Natural killer cell (primary cell): ENCODE data around the gene CLBA1. TPM values are rescaled to one million over a fixed set of nuclear protein-coding genes. Genes with fewer than 3 reads are reported as not detected.

Experiments
- ATAC-seq, 3 donors: fragments of 150-1000 bp in 2 of 3; fragments of 200-7000 bp in 1 of 3; cut with Tn5 transposase; 1 replicate in 1 of 3; 2 replicates in 2 of 3; pipeline ENCODE4 v1.10.0; 2021; ENCODE audit warnings: mild to moderate bottlenecking in 2 of 3, moderate library complexity in 2 of 3
- DNase-seq, 2 donors: peaks; one replicate each; pipeline versions ENCODE4 v3.0.0 to v3.0.0-alpha.2; 2013 to 2021; ENCODE audit warnings: mixed read lengths in 1 of 2
- H3K27ac ChIP-seq: one replicate; pipeline ENCODE4 v1.5.1; 2013; ENCODE audit warnings: mild to moderate bottlenecking, low read length
- H3K27me3 ChIP-seq: one replicate; pipeline ENCODE4 v1.6.1; 2013; ENCODE audit warnings: low read length; ENCODE audit not compliant: control insufficient read depth, insufficient read depth
- H3K36me3 ChIP-seq: one replicate; pipeline ENCODE4 v1.6.1; 2013; ENCODE audit warnings: low read length; ENCODE audit not compliant: control insufficient read depth, insufficient read depth
- H3K4me1 ChIP-seq: one replicate; pipeline ENCODE4 v1.6.1; 2013; ENCODE audit warnings: low read length; ENCODE audit not compliant: control insufficient read depth, insufficient read depth
- H3K4me3 ChIP-seq: one replicate; pipeline ENCODE4 v1.5.1; 2013; ENCODE audit warnings: low read length
- H3K9me3 ChIP-seq: one replicate; pipeline ENCODE4 v1.6.1; 2013; ENCODE audit warnings: low read length; ENCODE audit not compliant: control insufficient read depth, insufficient read depth
- H3K27ac Mint-ChIP-seq, 2 donors: one replicate each; pipeline ENCODE4 v1.8.0; 2022; ENCODE audit warnings: mild to moderate bottlenecking in 2 of 2, mixed read lengths in 2 of 2, moderate library complexity in 1 of 2
- H3K27me3 Mint-ChIP-seq, 2 donors: one replicate each; pipeline ENCODE4 v1.8.0; 2022; ENCODE audit warnings: low read depth in 2 of 2, mixed read lengths in 2 of 2
- H3K36me3 Mint-ChIP-seq: one replicate; pipeline ENCODE4 v1.8.0; 2022; ENCODE audit warnings: mixed read lengths
- H3K4me1 Mint-ChIP-seq, 2 donors: one replicate each; pipeline ENCODE4 v1.8.0; 2022; ENCODE audit warnings: mixed read lengths in 2 of 2
- H3K4me3 Mint-ChIP-seq: one replicate; pipeline ENCODE4 v1.8.0; 2022; ENCODE audit warnings: mild to moderate bottlenecking, moderate library complexity, mixed read lengths
- H3K9me3 Mint-ChIP-seq, 2 donors: one replicate each; pipeline ENCODE4 v1.8.0; 2022; ENCODE audit warnings: mixed read lengths in 2 of 2
- CTCF ChIP-seq: fragments of 200-600 bp; IDR thresholded peaks from one replicate; pipeline ENCODE4 v1.8.0; 2022; ENCODE audit warnings: antibody characterized with exemption
- WGBS: methylation state at CpG from one replicate; pipeline ENCODE4 v1.1.7; 2013; ENCODE audit warnings: missing lambda C conversion rate; ENCODE audit not compliant: insufficient coverage; 5-methylcytosine and 5-hydroxymethylcytosine counted together
- intact Hi-C: fragments of 100-400 bp; cut with micrococcal nuclease; formaldehyde crosslinking; loops from one replicate; pipeline ENCODE4 v1.14.2; 2022
- total RNA-seq, 4 donors: library from RNA; stranded (reverse); fragments of 120-200 nt in 1 of 4; gene quantifications; one replicate each; pipeline versions ENCODE4 v1.2.3 to v1.2.4, GENCODE V29; 2013 to 2022

Gene CLBA1
- total RNA-seq, 3 donors from 2014 or later (not counting 1 experiment from before 2014, with no cell fraction given), result 1.2 to 1.8 (median 1.3) TPM

GRCh38 chr14:105005929-105006830 lies 20.6 kb downstream of the CLBA1 start:
- WGBS, result 97% methylated on average over 20 of the region's 21 CpGs
- H3K4me3 Mint-ChIP-seq, result no peak overlapping the region
- H3K27ac Mint-ChIP-seq, result no peak overlapping the region
- no peaks in the 10 kb centered on the region for H3K4me1 Mint-ChIP-seq
- H3K27me3 ChIP-seq, result no peaks in the 10 kb centered on the region
- H3K4me3 ChIP-seq, result no peak overlapping the region
- TF ChIP-seq CTCF, result no peak
- no peaks in the 10 kb centered on the region for H3K27me3 Mint-ChIP-seq
- H3K36me3 ChIP-seq, result peaks cover 21% of the 10 kb centered on the region
- no peak for DNase-seq
- no peaks in the 10 kb centered on the region for H3K36me3 Mint-ChIP-seq
- H3K9me3 Mint-ChIP-seq, result no peaks in the 10 kb centered on the region
- H3K4me1 ChIP-seq, result no peaks in the 10 kb centered on the region
- intact Hi-C loops, result no loop called here
- no peak overlapping the region for H3K27ac ChIP-seq
- H3K9me3 ChIP-seq, result no peaks in the 10 kb centered on the region
- ATAC-seq, result no peak

DNA sequence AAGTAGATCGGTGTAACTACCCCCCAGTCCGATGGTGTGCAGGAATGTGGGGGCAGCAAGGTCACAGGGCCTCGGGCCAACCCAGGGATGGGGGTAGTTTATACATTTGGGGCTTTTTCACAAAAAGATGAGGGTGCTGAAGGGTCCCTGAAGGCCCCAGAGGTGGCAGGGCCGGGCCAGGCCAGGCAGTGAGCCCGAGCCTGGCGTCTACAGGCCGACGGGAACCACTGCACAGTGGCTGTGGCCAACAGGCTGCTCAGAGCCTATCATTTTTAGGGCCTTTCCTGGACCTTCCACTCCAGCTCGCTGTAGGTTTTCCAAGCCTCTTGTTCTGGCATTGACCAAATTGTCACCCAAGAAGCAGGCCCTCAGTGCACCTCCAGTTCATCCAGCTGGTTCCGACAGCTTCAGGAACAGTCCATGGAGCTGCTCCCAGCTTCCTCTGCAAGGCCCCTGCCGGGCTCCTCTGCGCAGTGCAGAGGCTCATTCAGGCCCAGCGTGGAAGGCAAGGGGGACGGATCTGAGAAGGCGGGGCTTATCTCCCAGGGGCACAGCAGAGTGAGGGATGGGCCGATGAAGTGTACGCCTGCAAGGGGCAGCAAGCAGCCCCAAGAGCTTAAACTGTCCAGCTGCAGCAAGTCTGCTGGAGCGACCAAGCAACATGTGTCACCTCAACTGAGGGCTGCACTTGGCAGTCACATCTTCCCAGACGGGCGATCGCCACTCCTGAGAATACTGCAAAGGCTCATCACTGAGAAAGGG lies 21.4 kb downstream of the CLBA1 start:
- no peak for TF ChIP-seq CTCF
- Histone ChIP-seq H3K36me3 (peaks cover 26% of the 10 kb centered on the region), H3K4me1 (no peaks in the 10 kb centered on the region), H3K27ac (no peak overlapping the region), H3K9me3 (no peaks in the 10 kb centered on the region), H3K4me3 (no peak overlapping the region), H3K27me3 (no peaks in the 10 kb centered on the region)
- Mint-ChIP-seq H3K4me1 (peaks cover 0 to 6% of the 10 kb centered on the region in 2 donors), H3K9me3 (no peaks in the 10 kb centered on the region), H3K27ac (no peak overlapping the region), H3K4me3 (no peak overlapping the region), H3K27me3 (no peaks in the 10 kb centered on the region), H3K36me3 (no peaks in the 10 kb centered on the region)
- no peak for ATAC-seq
- WGBS, result 96% methylated on average over 20 of the region's 21 CpGs
- intact Hi-C loops, result no loop called here
- DNase-seq, result no peak

DNA sequence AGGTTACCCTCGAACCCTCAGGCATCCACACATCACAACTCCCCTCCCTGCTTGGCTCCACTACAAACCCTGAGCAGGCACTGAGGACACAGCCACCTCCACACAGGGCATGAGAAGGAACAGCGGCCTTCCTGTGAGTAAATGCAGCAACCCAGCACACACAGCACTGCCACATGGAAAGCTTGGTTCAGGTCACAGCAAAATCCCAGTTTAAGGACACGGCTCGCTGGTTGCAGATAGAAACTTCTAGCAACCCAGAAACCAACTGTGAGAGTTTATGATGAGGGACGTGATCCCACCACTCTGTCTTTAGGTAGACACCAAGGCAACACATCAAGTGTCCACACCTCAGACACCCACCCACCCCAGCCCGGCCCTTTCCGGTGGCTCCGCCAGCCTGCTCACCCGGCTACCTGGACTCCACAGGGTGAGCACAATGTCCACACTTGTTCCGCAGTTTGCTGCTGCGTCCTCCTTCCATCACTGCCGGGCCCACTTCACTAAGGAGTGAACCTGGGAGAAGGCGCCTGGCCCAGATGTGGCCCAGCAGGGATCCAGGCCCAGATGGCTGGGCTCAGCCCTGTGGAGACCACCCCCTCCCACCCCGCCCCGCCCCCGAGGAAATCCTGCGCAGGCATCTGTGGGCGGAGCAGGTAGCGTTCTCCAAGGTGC lies 22.1 kb downstream of the CLBA1 start:
- WGBS, result 96% methylated on average over 19 of the region's 19 CpGs
- Mint-ChIP-seq H3K9me3 (no peaks in the 10 kb centered on the region), H3K4me3 (no peak overlapping the region), H3K27ac (no peak overlapping the region), H3K36me3 (no peaks in the 10 kb centered on the region), H3K27me3 (no peaks in the 10 kb centered on the region), H3K4me1 (peaks cover 0 to 7% of the 10 kb centered on the region in 2 donors)
- no peaks in the 10 kb centered on the region for H3K27me3 ChIP-seq
- peaks cover 26% of the 10 kb centered on the region for H3K36me3 ChIP-seq
- intact Hi-C loops, result no loop called here
- H3K9me3 ChIP-seq, result no peaks in the 10 kb centered on the region
- ATAC-seq (no peak), DNase-seq (no peak)
- H3K4me3 ChIP-seq, result no peak overlapping the region
- H3K27ac ChIP-seq, result no peak overlapping the region
- H3K4me1 ChIP-seq, result peaks cover under 1% of the 10 kb centered on the region
- no peak for TF ChIP-seq CTCF
